Measurements from ENCODE around the gene ACP7. TPM values are rescaled to one million over a fixed set of nuclear protein-coding genes. Genes with fewer than 3 reads are reported as not detected.

ACP7 gene
- total RNA-seq, 2 donors from 2014 or later, result not detected

- peaks cover 0 to 4% of the 10 kb centered on the region in 2 donors for H3K9me3 ChIP-seq
- no peaks in the 10 kb centered on the region for H3K27me3 ChIP-seq
- no peak for TF ChIP-seq CTCF (IDR thresholded peaks at IDR 0.05)
- no peak overlapping the region for H3K27ac ChIP-seq
- DNase-seq (ENCODE audit: low spot score), result no peak
- H3K36me3 ChIP-seq, result no peaks in the 10 kb centered on the region
- no peaks in the 10 kb centered on the region for H3K4me1 ChIP-seq
- no peak overlapping the region for H3K4me3 ChIP-seq
These were observed 30.1 kb upstream of the ACP7 start for GRCh38 chr19:39054091-39054470.

- H3K4me1 ChIP-seq, result no peaks in the 10 kb centered on the region
- no peak overlapping the region for H3K4me3 ChIP-seq
- TF ChIP-seq CTCF (IDR thresholded peaks at IDR 0.05), result no peak
- peaks cover 0 to 4% of the 10 kb centered on the region in 2 donors for H3K9me3 ChIP-seq
- no peaks in the 10 kb centered on the region for H3K27me3 ChIP-seq
- no peak for DNase-seq (ENCODE audit: low spot score)
- no peak overlapping the region for H3K27ac ChIP-seq
- no peaks in the 10 kb centered on the region for H3K36me3 ChIP-seq
These were observed 26.6 kb upstream of the ACP7 start for GRCh38 chr19:39057615-39058014.

GRCh38 chr19:39059302-39059701 is 24.9 kb upstream of the ACP7 start:
- no peak for DNase-seq (ENCODE audit: low spot score)
- no peak for TF ChIP-seq CTCF (IDR thresholded peaks at IDR 0.05)
- Histone ChIP-seq H3K27me3 (no peaks in the 10 kb centered on the region), H3K4me1 (no peaks in the 10 kb centered on the region), H3K4me3 (no peak overlapping the region), H3K9me3 (peaks cover 0 to 4% of the 10 kb centered on the region in 2 donors), H3K36me3 (no peaks in the 10 kb centered on the region), H3K27ac (no peak overlapping the region)

GRCh38 chr19:39060171-39060570 is 24.0 kb upstream of the ACP7 start:
- H3K9me3 ChIP-seq, result no peaks in the 10 kb centered on the region
- H3K27ac ChIP-seq, result no peak overlapping the region
- no peaks in the 10 kb centered on the region for H3K27me3 ChIP-seq
- H3K4me1 ChIP-seq, result no peaks in the 10 kb centered on the region
- no peak overlapping the region for H3K4me3 ChIP-seq
- no peak for TF ChIP-seq CTCF (IDR thresholded peaks at IDR 0.05)
- DNase-seq (ENCODE audit: low spot score), result no peak
- H3K36me3 ChIP-seq, result no peaks in the 10 kb centered on the region

- H3K4me1 ChIP-seq, result no peaks in the 10 kb centered on the region
- no peaks in the 10 kb centered on the region for H3K9me3 ChIP-seq
- no peak overlapping the region for H3K4me3 ChIP-seq
- H3K27me3 ChIP-seq, result no peaks in the 10 kb centered on the region
- DNase-seq (ENCODE audit: low spot score), result no peak
- H3K36me3 ChIP-seq, result no peaks in the 10 kb centered on the region
- H3K27ac ChIP-seq, result no peak overlapping the region
- TF ChIP-seq CTCF (IDR thresholded peaks at IDR 0.05), result no peak
These were observed 19.8 kb upstream of the ACP7 start for GRCh38 chr19:39064405-39064804.

- Histone ChIP-seq H3K27me3 (no peaks in the 10 kb centered on the region), H3K4me1 (no peaks in the 10 kb centered on the region), H3K4me3 (no peak overlapping the region), H3K9me3 (no peaks in the 10 kb centered on the region), H3K27ac (no peak overlapping the region), H3K36me3 (no peaks in the 10 kb centered on the region)
- DNase-seq (ENCODE audit: low spot score), result no peak
- TF ChIP-seq CTCF (IDR thresholded peaks at IDR 0.05), result no peak
These were observed 18.2 kb upstream of the ACP7 start for GRCh38 chr19:39065928-39066327.

Measured in right atrium auricular region (tissue), 2 donors.